Measurements from ENCODE around the gene C16orf90. TPM values are rescaled to one million over a fixed set of nuclear protein-coding genes. Genes with fewer than 3 reads are reported as not detected.

C16orf90 gene
- total and polyA plus RNA-seq, 7 experiments from 2014 or later: not detected

- Histone ChIP-seq H3K9me3 (ENCODE audit: control insufficient read depth in 2 of 3, low read length in 3 of 3) (no peaks in the 10 kb centered on the region), H3K27me3 (ENCODE audit: control insufficient read depth in 2 of 2, insufficient read depth in 2 of 2, low read length in 2 of 2) (no peaks in the 10 kb centered on the region), H3K36me3 (ENCODE audit: control insufficient read depth in 2 of 3, insufficient read depth in 3 of 3, low read length in 3 of 3) (peaks cover 0 to 72% (median 22%) of the 10 kb centered on the region in 3 experiments), H3K4me1 (ENCODE audit: control insufficient read depth in 2 of 2, insufficient read depth in 2 of 2, low read length in 2 of 2) (no peaks in the 10 kb centered on the region), H3K4me3 (ENCODE audit: low read length) (no peak overlapping the region), H3K27ac (ENCODE audit: low read depth, low read length) (no peak overlapping the region)
- ATAC-seq: no peak
- ChIA-PET POLR2A (no interaction called here), CTCF (interaction anchor here (0.6 kb wide), 1 partner anchor 76 kb away, joined by 3 read pairs; no protein-coding TSS in a partner anchor)
- Mint-ChIP-seq H3K4me3 (no peak overlapping the region), H3K36me3 (peaks cover 18 to 67% (median 55%) of the 10 kb centered on the region in 5 donors), H3K9me3 (no peaks in the 10 kb centered on the region), H3K4me1 (peaks cover 0 to 19% (median 16%) of the 10 kb centered on the region in 7 donors), H3K27ac (no peak overlapping the region), H3K27me3 (no peaks in the 10 kb centered on the region)
- DNase-seq: no peak
- intact Hi-C loops (cut with micrococcal nuclease): no loop called here
Observed at GRCh38 chr16:3518292-3518985, 23.1 kb upstream of the C16orf90 start.

- intact Hi-C loops (cut with micrococcal nuclease): no loop called here
- CTCF ChIA-PET: interaction anchor here (1.1 kb wide), 1 partner anchor 11 kb away, joined by 4 read pairs; no protein-coding TSS in a partner anchor
- Mint-ChIP-seq H3K4me3 (no peak overlapping the region), H3K36me3 (peaks cover 18 to 57% (median 50%) of the 10 kb centered on the region in 5 donors), H3K27ac (peak overlapping the region in 1 of 9 donors; percentile 17), H3K4me1 (peaks cover 8 to 32% (median 27%) of the 10 kb centered on the region in 7 donors), H3K27me3 (no peaks in the 10 kb centered on the region), H3K9me3 (peaks cover 0 to 1% (median 0%) of the 10 kb centered on the region in 11 donors)
- Histone ChIP-seq H3K9me3 (ENCODE audit: control insufficient read depth in 2 of 3, low read length in 3 of 3) (no peaks in the 10 kb centered on the region), H3K4me1 (ENCODE audit: control insufficient read depth in 2 of 2, insufficient read depth in 2 of 2, low read length in 2 of 2) (peaks cover under 1 to 8% of the 10 kb centered on the region in 2 donors), H3K36me3 (ENCODE audit: control insufficient read depth in 2 of 3, insufficient read depth in 3 of 3, low read length in 3 of 3) (peaks cover 0 to 66% (median 26%) of the 10 kb centered on the region in 3 experiments), H3K27me3 (ENCODE audit: control insufficient read depth in 2 of 2, insufficient read depth in 2 of 2, low read length in 2 of 2) (no peaks in the 10 kb centered on the region), H3K27ac (ENCODE audit: low read depth, low read length) (no peak overlapping the region), H3K4me3 (ENCODE audit: low read length) (no peak overlapping the region)
- no peak for DNase-seq
- POLR2A ChIA-PET: no interaction called here
- no peak for ATAC-seq
Observed at GRCh38 chr16:3515897-3516296, 20.6 kb upstream of the C16orf90 start.

DNA sequence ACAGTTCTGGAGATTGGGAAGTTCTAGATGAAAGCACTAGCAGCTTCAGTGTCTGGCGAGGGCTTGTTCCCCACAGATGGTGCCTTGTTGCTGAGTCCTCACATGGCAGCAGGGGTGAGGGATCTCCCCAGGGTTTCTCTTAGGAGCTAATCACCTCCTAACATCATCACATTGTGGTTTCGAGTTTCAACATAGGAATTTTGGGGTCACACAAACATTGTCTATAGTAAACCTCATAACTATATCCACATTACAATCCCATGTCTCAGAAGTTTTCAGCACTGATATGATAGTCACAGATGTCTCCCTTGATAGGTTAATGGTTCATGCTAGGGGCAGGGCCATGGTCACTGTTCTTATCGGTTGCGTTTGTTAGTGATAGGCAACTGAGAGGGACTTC is 19.3 kb upstream of the C16orf90 start:
- peaks cover 15 to 58% (median 44%) of the 10 kb centered on the region in 5 donors for H3K36me3 Mint-ChIP-seq
- ChIA-PET POLR2A (interaction anchor here (1.2 kb wide), 1 partner anchor 331 kb away, joined by 3 read pairs; no protein-coding TSS in a partner anchor), CTCF (interaction anchor here (0.5 kb wide), 1 partner anchor 347 kb away, joined by 3 read pairs; no protein-coding TSS in a partner anchor)
- H3K27ac Mint-ChIP-seq: peak overlapping the region in 2 of 9 donors; percentile 35 to 96
- H3K4me1 ChIP-seq (ENCODE audit: control insufficient read depth in 2 of 2, insufficient read depth in 2 of 2, low read length in 2 of 2): peaks cover 11 to 21% of the 10 kb centered on the region in 2 donors
- peaks cover 0 to 55% (median 26%) of the 10 kb centered on the region in 3 experiments for H3K36me3 ChIP-seq (ENCODE audit: control insufficient read depth in 2 of 3, insufficient read depth in 3 of 3, low read length in 3 of 3)
- no peak overlapping the region for H3K4me3 ChIP-seq (ENCODE audit: low read length)
- H3K27me3 ChIP-seq (ENCODE audit: control insufficient read depth in 2 of 2, insufficient read depth in 2 of 2, low read length in 2 of 2): no peaks in the 10 kb centered on the region
- H3K27ac ChIP-seq (ENCODE audit: low read depth, low read length): no peak overlapping the region
- ATAC-seq (no peak), DNase-seq (no peak)
- peaks cover 0 to 1% (median 0%) of the 10 kb centered on the region in 11 donors for H3K9me3 Mint-ChIP-seq
- no peaks in the 10 kb centered on the region for H3K27me3 Mint-ChIP-seq
- intact Hi-C loops (cut with micrococcal nuclease): no loop called here
- peaks cover 17 to 40% (median 33%) of the 10 kb centered on the region in 7 donors for H3K4me1 Mint-ChIP-seq
- H3K9me3 ChIP-seq (ENCODE audit: control insufficient read depth in 2 of 3, low read length in 3 of 3): no peaks in the 10 kb centered on the region
- no peak overlapping the region for H3K4me3 Mint-ChIP-seq

DNA sequence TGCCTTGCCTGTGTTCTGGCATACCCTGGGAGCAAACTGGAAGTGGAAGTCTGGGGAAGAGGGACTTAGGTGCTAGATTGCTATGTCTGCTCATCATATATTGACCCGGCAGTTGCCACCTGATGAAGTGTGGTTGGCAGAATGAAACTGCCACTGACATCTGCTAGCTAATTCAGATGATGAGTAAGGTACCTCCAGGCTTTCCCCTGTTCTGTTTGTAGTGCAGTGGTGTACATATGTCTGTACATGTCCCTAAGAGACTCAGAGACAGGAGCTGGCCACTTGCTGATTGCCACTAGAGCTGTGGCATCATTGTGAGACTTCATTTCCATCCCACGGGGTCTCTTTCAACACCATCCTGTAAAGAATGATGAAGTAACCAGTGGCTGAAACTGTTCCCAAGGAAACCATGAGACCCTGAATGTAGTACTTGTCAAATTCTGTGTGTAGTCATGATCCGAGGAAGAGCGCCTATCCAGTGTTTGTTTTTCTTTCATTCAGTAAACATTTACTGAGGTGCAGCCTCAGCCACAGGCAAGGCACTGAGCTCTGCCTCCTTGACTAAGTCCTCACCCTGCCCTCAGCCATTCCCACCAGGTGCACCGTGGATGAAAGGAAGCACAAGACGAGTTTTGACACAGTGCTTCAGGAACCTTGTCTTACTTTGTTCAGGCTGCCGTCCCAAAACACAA is 18.7 kb upstream of the C16orf90 start:
- H3K27me3 Mint-ChIP-seq: no peaks in the 10 kb centered on the region
- H3K4me1 ChIP-seq (ENCODE audit: control insufficient read depth in 2 of 2, insufficient read depth in 2 of 2, low read length in 2 of 2): peaks cover 17 to 27% of the 10 kb centered on the region in 2 donors
- H3K27ac ChIP-seq (ENCODE audit: low read depth, low read length): no peak overlapping the region
- H3K36me3 Mint-ChIP-seq: peaks cover 12 to 52% (median 39%) of the 10 kb centered on the region in 5 donors
- peaks cover 0 to 49% (median 26%) of the 10 kb centered on the region in 3 experiments for H3K36me3 ChIP-seq (ENCODE audit: control insufficient read depth in 2 of 3, insufficient read depth in 3 of 3, low read length in 3 of 3)
- intact Hi-C loops (cut with micrococcal nuclease): no loop called here
- H3K27ac Mint-ChIP-seq: peak overlapping the region; percentile 9 to 96 (median 62)
- CTCF ChIA-PET: interaction anchor here (0.5 kb wide), 1 partner anchor 346 kb away, joined by 3 read pairs; no protein-coding TSS in a partner anchor
- H3K4me3 Mint-ChIP-seq: peak overlapping the region in 1 of 10 donors; percentile 34
- no peaks in the 10 kb centered on the region for H3K27me3 ChIP-seq (ENCODE audit: control insufficient read depth in 2 of 2, insufficient read depth in 2 of 2, low read length in 2 of 2)
- POLR2A ChIA-PET: interaction anchor here (0.6 to 1.2 kb wide), 3 partner anchors 15 to 331 kb away, joined by 3 to 4 read pairs (median 3); no protein-coding TSS in a partner anchor
- H3K9me3 Mint-ChIP-seq: peaks cover 0 to 1% (median 0%) of the 10 kb centered on the region in 11 donors
- H3K4me1 Mint-ChIP-seq: peaks cover 20 to 46% (median 37%) of the 10 kb centered on the region in 7 donors
- ATAC-seq: no peak
- H3K4me3 ChIP-seq (ENCODE audit: low read length): no peak overlapping the region
- DNase-seq: no peak
- H3K9me3 ChIP-seq (ENCODE audit: control insufficient read depth in 2 of 3, low read length in 3 of 3): no peaks in the 10 kb centered on the region

DNA sequence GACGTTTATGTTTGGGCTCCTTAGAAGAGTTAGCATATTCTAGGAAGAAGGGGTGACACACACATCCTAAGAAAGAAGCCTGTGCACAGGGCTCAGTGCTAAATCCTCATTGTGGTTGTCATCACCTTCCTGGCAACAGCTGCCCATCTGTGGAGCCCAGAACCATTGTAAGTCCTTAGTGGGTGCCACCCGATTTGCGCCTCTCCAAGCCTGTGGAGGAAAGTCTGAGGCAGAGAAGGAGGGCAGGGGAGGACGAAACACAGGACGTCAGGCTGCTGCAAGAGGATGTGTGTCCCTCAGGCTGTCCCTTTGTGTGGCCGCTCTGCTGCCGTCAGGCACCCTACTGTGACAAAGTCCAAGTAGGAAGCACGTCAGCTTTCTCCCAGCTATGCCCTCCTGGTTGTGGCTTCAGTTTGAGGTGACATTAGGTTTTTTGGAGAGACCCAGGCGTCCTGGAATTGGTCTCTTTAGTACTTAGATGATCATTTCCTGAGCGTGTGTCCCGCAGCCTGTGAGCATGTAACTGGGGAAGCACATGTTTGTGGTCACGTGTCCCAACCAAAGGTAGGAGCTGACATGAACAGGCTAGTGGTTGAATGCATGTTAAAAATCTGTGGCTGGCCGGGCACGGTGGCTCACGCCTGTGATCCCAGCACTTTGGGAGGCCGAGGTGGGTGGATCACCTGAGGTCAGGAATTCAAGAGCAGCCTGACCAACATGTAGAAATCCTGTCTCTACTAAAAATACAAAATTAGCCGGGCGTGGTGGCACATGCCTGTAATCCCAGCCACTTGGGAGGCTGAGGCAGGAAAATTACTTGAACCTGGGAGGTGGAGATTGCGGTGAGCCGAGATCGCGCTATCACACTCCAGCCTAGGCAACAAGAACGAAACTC is 16.2 kb upstream of the C16orf90 start:
- ATAC-seq: no peak
- peaks cover 0 to 44% (median 22%) of the 10 kb centered on the region in 3 experiments for H3K36me3 ChIP-seq (ENCODE audit: control insufficient read depth in 2 of 3, insufficient read depth in 3 of 3, low read length in 3 of 3)
- no peaks in the 10 kb centered on the region for H3K9me3 ChIP-seq (ENCODE audit: control insufficient read depth in 2 of 3, low read length in 3 of 3)
- ChIA-PET CTCF (no interaction called here), POLR2A (interaction anchor here (1.6 kb wide), 1 partner anchor 10 kb away, joined by 5 read pairs; the partner anchor contains the start of gene CLUAP1)
- no peaks in the 10 kb centered on the region for H3K27me3 Mint-ChIP-seq
- H3K4me3 ChIP-seq (ENCODE audit: low read length): no peak overlapping the region
- H3K4me3 Mint-ChIP-seq: peak overlapping the region in 8 of 10 donors; percentile 21 to 75 (median 58)
- H3K4me1 Mint-ChIP-seq: peaks cover 31 to 59% (median 50%) of the 10 kb centered on the region in 7 donors
- intact Hi-C loops (cut with micrococcal nuclease): no loop called here
- peaks cover 20 to 55% (median 42%) of the 10 kb centered on the region in 5 donors for H3K36me3 Mint-ChIP-seq
- peaks cover 0 to 5% (median 0%) of the 10 kb centered on the region in 11 donors for H3K9me3 Mint-ChIP-seq
- peak overlapping the region; percentile 84 to 98 (median 89) for H3K27ac Mint-ChIP-seq
- no peaks in the 10 kb centered on the region for H3K27me3 ChIP-seq (ENCODE audit: control insufficient read depth in 2 of 2, insufficient read depth in 2 of 2, low read length in 2 of 2)
- peak overlapping the region; percentile 73 for H3K27ac ChIP-seq (ENCODE audit: low read depth, low read length)
- peaks cover 21 to 40% of the 10 kb centered on the region in 2 donors for H3K4me1 ChIP-seq (ENCODE audit: control insufficient read depth in 2 of 2, insufficient read depth in 2 of 2, low read length in 2 of 2)
- DNase-seq: no peak

Data from naive thymus-derived CD4-positive, alpha-beta T cell (primary cell).